ENCODE measurements around the gene PLPP4. TPM values are rescaled to one million over a fixed set of nuclear protein-coding genes. Genes with fewer than 3 reads are reported as not detected.

The PLPP4 gene
- total RNA-seq, 4 donors from 2014 or later, result 0.60 TPM; not detected in 3

DNA sequence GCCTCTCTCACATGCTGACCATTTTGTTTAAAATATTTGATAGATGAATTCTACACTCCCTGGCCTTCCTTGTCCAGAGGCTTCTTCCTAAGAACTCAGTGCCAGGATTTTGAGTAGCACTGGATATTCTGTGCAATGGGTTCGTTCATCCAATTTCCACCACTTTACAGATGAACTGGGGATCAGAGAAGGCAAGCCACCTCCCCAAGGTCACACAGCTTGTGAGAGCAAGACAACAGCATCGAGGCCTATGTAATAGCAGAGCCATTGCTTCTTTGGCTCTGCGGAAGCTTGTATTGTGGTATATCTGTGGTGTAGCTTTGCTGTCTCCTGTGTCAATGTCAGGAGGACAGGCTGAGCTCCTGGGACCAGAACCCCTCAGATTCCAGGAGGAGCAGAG, 140.9 kb downstream of the PLPP4 start:
- H3K4me1 ChIP-seq, result peaks cover 6% of the 10 kb centered on the region
- TF ChIP-seq EP300 (IDR thresholded peaks at IDR 0.05) (no peak), POLR2AphosphoS5 (IDR thresholded peaks at IDR 0.05) (no peak), CTCF (IDR thresholded peaks at IDR 0.05) (no peak), POLR2A (IDR thresholded peaks at IDR 0.05) (no peak)
- no peak overlapping the region for H3K27ac ChIP-seq
- no peak for DNase-seq (ENCODE audit: low spot score in 2 of 2)
- no peaks in the 10 kb centered on the region for H3K9me3 ChIP-seq
- H3K36me3 ChIP-seq, result no peaks in the 10 kb centered on the region
- H3K27me3 ChIP-seq, result no peaks in the 10 kb centered on the region
- no peak overlapping the region for H3K4me3 ChIP-seq
- 79% methylated on average over 2 of the region's 3 CpGs for WGBS

DNA sequence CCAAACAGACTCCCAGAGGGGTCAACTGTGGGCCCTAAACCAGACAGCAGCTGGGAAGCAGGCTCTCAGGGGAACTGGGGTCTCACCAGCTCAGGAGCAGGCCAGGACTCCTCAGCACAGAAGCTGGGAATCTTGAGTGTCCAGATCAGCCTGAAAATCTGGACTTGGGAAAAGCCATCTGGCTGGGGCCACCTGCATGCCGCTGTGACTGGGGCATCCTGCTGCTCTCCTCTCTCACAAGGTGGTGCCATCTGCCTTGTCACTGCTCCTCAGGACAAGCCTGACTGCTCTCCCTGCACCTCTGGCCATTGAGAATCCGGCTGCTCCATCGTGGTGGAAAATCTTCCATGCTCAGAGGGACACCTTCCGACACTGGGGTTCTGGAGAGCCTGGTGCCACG, 141.4 kb downstream of the PLPP4 start:
- Histone ChIP-seq H3K4me1 (peaks cover 6% of the 10 kb centered on the region), H3K9me3 (no peaks in the 10 kb centered on the region), H3K27me3 (no peaks in the 10 kb centered on the region), H3K36me3 (no peaks in the 10 kb centered on the region), H3K27ac (no peak overlapping the region), H3K4me3 (no peak overlapping the region)
- TF ChIP-seq EP300 (IDR thresholded peaks at IDR 0.05) (no peak), POLR2A (IDR thresholded peaks at IDR 0.05) (no peak), POLR2AphosphoS5 (IDR thresholded peaks at IDR 0.05) (no peak), CTCF (IDR thresholded peaks at IDR 0.05) (no peak)
- DNase-seq (ENCODE audit: low spot score in 2 of 2), result no peak
- WGBS, result 67% methylated on average over 1 of the region's 5 CpGs

DNA sequence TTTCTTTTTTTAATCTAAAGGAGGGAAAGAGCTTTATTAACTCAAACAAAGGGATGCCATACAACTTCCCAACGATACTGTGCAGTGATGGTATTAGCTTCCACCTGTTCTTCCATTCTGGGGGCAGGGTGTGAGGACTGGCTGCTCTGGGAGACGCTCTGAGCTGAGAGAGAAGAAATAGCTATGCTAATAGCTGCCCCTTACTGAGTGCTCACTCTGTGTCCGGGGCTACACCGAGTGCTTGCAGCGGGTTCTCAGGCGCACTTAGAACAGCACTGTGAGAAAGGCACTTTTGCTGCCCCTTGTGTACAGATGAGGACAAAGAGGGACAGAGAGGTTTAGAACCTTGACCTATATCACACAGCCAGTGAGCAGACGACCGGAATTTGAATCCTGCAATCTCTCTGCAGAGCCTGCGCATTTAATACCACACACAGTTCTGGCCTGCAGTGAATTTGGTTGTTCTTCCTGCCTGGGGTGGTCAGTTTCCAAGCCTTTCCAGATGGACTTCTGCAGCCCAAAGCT, 142.2 kb downstream of the PLPP4 start:
- Histone ChIP-seq H3K4me1 (peaks cover 6% of the 10 kb centered on the region), H3K4me3 (no peak overlapping the region), H3K36me3 (no peaks in the 10 kb centered on the region), H3K9me3 (no peaks in the 10 kb centered on the region), H3K27me3 (no peaks in the 10 kb centered on the region), H3K27ac (no peak overlapping the region)
- TF ChIP-seq POLR2A (IDR thresholded peaks at IDR 0.05), result no peak
- no peak for TF ChIP-seq POLR2AphosphoS5 (IDR thresholded peaks at IDR 0.05)
- no peak for TF ChIP-seq EP300 (IDR thresholded peaks at IDR 0.05)
- no peak for TF ChIP-seq CTCF (IDR thresholded peaks at IDR 0.05)
- DNase-seq (ENCODE audit: low spot score in 2 of 2), result no peak
- WGBS, result 67% methylated on average over 8 of the region's 9 CpGs

GRCh38 chr10:120600871-120601649, 144.0 kb downstream of the PLPP4 start:
- Histone ChIP-seq H3K9me3 (no peaks in the 10 kb centered on the region), H3K27me3 (no peaks in the 10 kb centered on the region), H3K36me3 (no peaks in the 10 kb centered on the region), H3K4me1 (peaks cover 6% of the 10 kb centered on the region), H3K27ac (no peak overlapping the region), H3K4me3 (no peak overlapping the region)
- 53% methylated on average over 12 of the region's 12 CpGs for WGBS
- TF ChIP-seq EP300 (IDR thresholded peaks at IDR 0.05), result no peak
- TF ChIP-seq POLR2AphosphoS5 (IDR thresholded peaks at IDR 0.05), result no peak
- no peak for TF ChIP-seq POLR2A (IDR thresholded peaks at IDR 0.05)
- no peak for TF ChIP-seq CTCF (IDR thresholded peaks at IDR 0.05)
- no peak for DNase-seq (ENCODE audit: low spot score in 2 of 2)

DNA sequence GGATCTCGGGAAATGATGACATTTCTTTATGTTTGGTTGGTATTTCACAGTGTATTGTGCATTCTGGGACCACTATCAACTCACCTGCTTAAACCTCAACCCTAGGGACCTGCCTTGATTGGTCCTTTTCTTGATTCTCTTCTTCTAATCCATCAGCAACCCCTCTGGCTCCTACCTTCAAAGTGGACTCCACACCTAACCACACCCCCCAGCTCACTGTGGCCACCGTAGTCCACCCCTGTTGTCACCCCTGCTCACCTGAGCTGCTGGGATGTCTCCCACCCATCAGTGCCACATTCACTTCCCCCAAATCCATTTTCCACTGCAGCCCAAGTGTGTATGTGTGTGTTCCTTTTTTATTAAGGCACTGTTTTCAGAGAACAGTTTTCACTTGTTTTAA, 145.0 kb downstream of the PLPP4 start:
- TF ChIP-seq CTCF (IDR thresholded peaks at IDR 0.05) (no peak), POLR2A (IDR thresholded peaks at IDR 0.05) (no peak), POLR2AphosphoS5 (IDR thresholded peaks at IDR 0.05) (no peak), EP300 (IDR thresholded peaks at IDR 0.05) (no peak)
- WGBS, result 92% methylated on average over 2 of the region's 2 CpGs

More for the DNA sequence above, 145.0 kb downstream of the PLPP4 start:
- H3K27ac ChIP-seq, result no peak overlapping the region
- H3K4me3 ChIP-seq, result no peak overlapping the region
- DNase-seq (ENCODE audit: low spot score in 2 of 2), result no peak
- H3K27me3 ChIP-seq, result no peaks in the 10 kb centered on the region
- no peaks in the 10 kb centered on the region for H3K36me3 ChIP-seq
- H3K9me3 ChIP-seq, result no peaks in the 10 kb centered on the region
- peaks cover 6% of the 10 kb centered on the region for H3K4me1 ChIP-seq

All from suprapubic skin (tissue), 4 donors.